BJ (cell line): ENCODE results near the gene DRD2. TPM values are rescaled to one million over a fixed set of nuclear protein-coding genes. Genes with fewer than 3 reads are reported as not detected.

ENCODE experiments used
- CTCF ChIA-PET: fragments of 350-600 bp; formaldehyde crosslinking; extraction: SDS; loops from one replicate; lab custom pipeline; 2021; ENCODE audit warnings: antibody characterized with exemption, inconsistent platforms; lab: Yijun Ruan, JAX
- POLR2A ChIA-PET: fragments of 300-600 bp; sonication (Branson Sonifier 250); formaldehyde crosslinking; extraction: SDS; loops from one replicate; lab custom pipeline; 2021; ENCODE audit warnings: antibody characterized with exemption; lab: Charles Lee
- DNase-seq: peaks from one replicate; pipeline ENCODE4 v3.0.0-alpha.2; 2011; ENCODE audit warnings: low read depth
- H3K27me3 ChIP-seq: 2 replicates; pipeline ENCODE4 v1.6.0; 2011; ENCODE audit warnings: low read length; ENCODE audit not compliant: control insufficient read depth, insufficient read depth
- H3K36me3 ChIP-seq: 2 replicates; pipeline ENCODE4 v1.5.1; 2011; ENCODE audit warnings: low read length; ENCODE audit not compliant: control insufficient read depth, insufficient read depth
- H3K4me3 ChIP-seq: 2 replicates; pipeline ENCODE4 v1.5.1; 2011; ENCODE audit warnings: low read depth, mild to moderate bottlenecking, control low read depth, low read length
- polyA plus RNA-seq: library from polyadenylated mRNA; depleted of rRNA; stranded (reverse); fragments of >200 nt; gene quantifications from 2 replicates; pipeline ENCODE4 v1.2.3, GENCODE V29; 2011
- TF ChIP-seq, protein P1 (sequence below): IDR thresholded peaks from 2 replicates; pipeline ENCODE4 v1.5.1; 2011; ENCODE audit warnings: low read depth, mild to moderate bottlenecking, control low read depth, inconsistent platforms, low read length, moderate library complexity; ENCODE audit not compliant: insufficient read depth

DRD2 gene
- polyA plus RNA-seq, 1 experiment = not detected

DNA sequence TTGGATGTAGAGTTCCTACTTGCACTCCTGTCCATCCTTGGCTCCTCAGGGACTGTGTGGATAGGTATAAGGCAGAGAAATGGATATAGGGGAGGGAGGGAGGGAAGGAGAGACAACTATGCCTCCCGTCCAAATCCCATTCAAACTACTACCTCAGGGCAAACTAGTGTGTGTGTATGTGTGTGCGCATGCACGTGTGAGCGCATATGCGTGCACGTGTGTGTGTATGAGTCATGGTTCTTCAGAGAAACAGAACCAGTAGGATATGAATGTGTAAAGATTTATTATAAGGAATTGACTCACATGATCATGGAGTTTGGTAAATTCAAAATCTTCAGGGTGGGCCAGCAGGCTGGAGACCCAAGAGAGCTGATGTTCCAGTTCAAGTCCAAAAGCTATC lies 42.2 kb upstream of the DRD2 start:
- no peak for DNase-seq
- Histone ChIP-seq H3K36me3 (no peaks in the 10 kb centered on the region), H3K27me3 (0 out of 2 replicates have a peak, but pooled peaks cover 1% of the 10 kb centered on the region), H3K4me3 (no peak overlapping the region)
- ChIA-PET POLR2A (no interaction called here), CTCF (interaction anchor here (0.9 kb wide), 1 partner anchor 213 kb away, joined by 3 read pairs; no protein-coding TSS in a partner anchor)
- TF ChIP-seq, protein P1, sequence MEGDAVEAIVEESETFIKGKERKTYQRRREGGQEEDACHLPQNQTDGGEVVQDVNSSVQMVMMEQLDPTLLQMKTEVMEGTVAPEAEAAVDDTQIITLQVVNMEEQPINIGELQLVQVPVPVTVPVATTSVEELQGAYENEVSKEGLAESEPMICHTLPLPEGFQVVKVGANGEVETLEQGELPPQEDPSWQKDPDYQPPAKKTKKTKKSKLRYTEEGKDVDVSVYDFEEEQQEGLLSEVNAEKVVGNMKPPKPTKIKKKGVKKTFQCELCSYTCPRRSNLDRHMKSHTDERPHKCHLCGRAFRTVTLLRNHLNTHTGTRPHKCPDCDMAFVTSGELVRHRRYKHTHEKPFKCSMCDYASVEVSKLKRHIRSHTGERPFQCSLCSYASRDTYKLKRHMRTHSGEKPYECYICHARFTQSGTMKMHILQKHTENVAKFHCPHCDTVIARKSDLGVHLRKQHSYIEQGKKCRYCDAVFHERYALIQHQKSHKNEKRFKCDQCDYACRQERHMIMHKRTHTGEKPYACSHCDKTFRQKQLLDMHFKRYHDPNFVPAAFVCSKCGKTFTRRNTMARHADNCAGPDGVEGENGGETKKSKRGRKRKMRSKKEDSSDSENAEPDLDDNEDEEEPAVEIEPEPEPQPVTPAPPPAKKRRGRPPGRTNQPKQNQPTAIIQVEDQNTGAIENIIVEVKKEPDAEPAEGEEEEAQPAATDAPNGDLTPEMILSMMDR = no peak

DNA sequence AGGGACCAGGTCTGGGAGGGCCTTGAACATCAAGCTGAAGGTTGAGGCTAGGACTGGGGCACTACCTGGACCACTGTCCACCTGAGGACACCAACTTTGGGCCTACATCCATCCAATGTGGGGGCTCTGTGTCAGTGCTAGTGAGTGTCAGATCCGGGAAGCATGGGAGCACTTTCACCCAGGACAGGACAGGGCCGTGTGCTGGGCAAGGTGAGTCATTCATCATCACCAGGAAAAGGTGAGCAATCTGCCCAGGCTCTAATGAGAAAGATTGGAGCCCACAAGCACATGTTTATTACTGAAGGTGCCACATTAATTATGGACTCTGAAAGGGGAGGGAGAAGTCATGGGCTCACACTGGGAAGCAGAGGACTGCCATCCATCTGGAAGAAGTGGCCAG lies 39.7 kb upstream of the DRD2 start:
- Histone ChIP-seq H3K36me3 (no peaks in the 10 kb centered on the region), H3K27me3 (no peaks in the 10 kb centered on the region), H3K4me3 (no peak overlapping the region)
- ChIA-PET POLR2A (no interaction called here), CTCF (no interaction called here)
- DNase-seq = no peak
- TF ChIP-seq, protein P1 = no peak

DNA sequence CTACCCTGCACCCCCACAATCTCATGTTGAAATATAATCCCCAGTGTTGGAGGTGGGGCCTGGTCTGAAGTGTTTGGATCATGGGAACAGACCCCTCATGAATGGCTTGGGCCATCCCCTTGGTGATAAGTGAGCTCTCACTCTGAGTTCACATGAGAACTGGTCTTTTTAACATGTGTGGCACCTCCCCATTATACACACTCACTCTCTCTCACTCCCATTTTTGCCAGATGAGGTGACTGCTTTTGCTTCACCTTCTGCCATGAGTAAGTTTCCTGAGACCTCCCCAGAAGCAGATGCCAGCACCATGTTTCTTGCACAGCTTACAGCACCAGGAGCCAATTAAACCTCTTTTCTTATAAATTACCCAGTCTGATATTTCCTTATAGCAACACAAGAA lies 32.1 kb upstream of the DRD2 start:
- TF ChIP-seq, protein P1 = no peak

DNA sequence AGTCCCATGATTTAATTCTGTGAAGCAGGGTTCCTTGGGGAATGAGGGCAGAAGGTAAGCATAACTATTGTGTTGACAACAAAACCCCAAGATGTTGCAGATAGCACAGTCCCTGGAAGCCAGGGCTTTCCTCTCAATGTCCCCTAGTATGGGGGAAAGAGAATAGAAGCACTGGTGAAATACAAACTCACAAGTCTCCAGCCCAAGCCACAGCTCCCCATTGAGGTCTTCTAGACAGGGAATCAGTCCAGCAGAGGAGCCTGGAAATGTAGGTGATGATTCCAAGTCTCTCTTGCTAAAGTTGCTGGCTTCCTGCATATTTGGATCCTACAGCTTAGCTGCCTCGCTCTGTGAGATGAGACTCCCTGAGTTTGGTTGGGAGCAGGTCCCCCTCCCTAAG lies 31.7 kb upstream of the DRD2 start:
- H3K4me3 ChIP-seq = no peak overlapping the region
- ChIA-PET POLR2A (no interaction called here), CTCF (no interaction called here)
- H3K27me3 ChIP-seq = no peaks in the 10 kb centered on the region; the same call in 1 of the 2 replicates
- TF ChIP-seq, protein P1 = no peak
- H3K36me3 ChIP-seq = no peaks in the 10 kb centered on the region
- DNase-seq = no peak

More for the DNA sequence above, 32.1 kb upstream of the DRD2 start:
- no peaks in the 10 kb centered on the region for H3K36me3 ChIP-seq
- no peak for DNase-seq
- H3K4me3 ChIP-seq = no peak overlapping the region
- H3K27me3 ChIP-seq = no peaks in the 10 kb centered on the region; the same call in 1 of the 2 replicates
- ChIA-PET POLR2A (no interaction called here), CTCF (no interaction called here)

DNA sequence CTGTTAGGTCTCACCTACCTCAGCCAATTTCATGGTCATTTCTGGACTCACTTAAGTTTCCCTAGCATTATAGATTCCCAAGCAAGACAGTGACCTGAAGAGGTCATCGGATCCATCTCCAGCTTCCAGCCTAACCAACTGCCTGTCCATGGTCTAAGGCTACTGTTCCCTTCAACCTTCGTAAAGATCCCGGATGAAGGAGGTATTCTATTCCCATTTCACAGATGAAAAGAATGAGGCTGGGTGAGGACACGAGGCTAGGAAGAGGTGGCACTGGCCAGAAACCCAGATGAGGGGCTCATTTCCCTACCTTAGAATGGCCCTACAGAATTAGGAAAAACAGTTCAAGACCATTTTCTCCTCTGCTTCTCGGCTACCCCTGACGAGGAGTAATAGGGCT lies 31.3 kb upstream of the DRD2 start:
- POLR2A ChIA-PET = no interaction called here
- CTCF ChIA-PET = no interaction called here
- no peaks in the 10 kb centered on the region; the same call in 1 of the 2 replicates for H3K27me3 ChIP-seq
- H3K36me3 ChIP-seq = no peaks in the 10 kb centered on the region
- H3K4me3 ChIP-seq = no peak overlapping the region
- DNase-seq = no peak
- TF ChIP-seq, protein P1 = no peak
